GM12892 (cell line): Measurements from ENCODE around the gene MASP1.

Source experiments
- POLR2A ChIP-seq: IDR thresholded peaks from 2 replicates; pipeline ENCODE4 v1.6.1; 2011; ENCODE audit warnings: low read depth, low read length, control low read depth
- POLR2AphosphoS5 ChIP-seq: IDR thresholded peaks from 2 replicates; pipeline ENCODE4 v1.6.1; 2011; ENCODE audit warnings: low read depth, low read length, control low read depth
- TAF1 ChIP-seq: IDR thresholded peaks from 2 replicates; pipeline ENCODE4 v1.6.1; 2011; ENCODE audit warnings: low read depth, mild to moderate bottlenecking, control low read depth, low read length, borderline replicate concordance

DNA sequence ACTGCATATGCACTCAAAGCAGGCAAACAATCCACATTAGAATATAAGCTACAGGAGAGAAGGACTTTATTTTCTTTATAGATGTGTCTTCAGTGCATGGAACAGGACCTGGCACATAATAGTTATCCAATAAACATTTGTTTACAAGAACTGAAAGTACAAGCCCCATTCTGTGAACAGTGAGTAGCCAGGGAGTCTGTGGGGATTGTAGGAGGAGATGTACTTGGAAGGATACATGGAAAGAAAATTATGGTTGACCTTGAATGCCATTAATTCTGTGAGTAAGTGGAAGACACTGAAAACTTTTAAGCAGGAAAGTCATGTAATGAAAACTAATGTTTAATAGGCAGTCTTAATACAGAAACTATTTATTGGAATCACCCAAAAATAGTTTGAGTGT, 28.3 kb downstream of the MASP1 start:
- no peak for TF ChIP-seq POLR2A
- TF ChIP-seq POLR2AphosphoS5, result no peak
- TF ChIP-seq TAF1, result no peak
